GM12878 (cell line): ENCODE measurements around the gene MBNL1. TPM values are rescaled to one million over a fixed set of nuclear protein-coding genes. Genes with fewer than 3 reads are reported as not detected.
A peak's percentile ranks its signal among the peaks of the same experiment; 100 is the strongest.

Experiments used
- CBFB ChIP-seq: IDR thresholded peaks from 2 replicates; pipeline ENCODE4 v1.6.1; 2016; ENCODE audit warnings: antibody characterized with exemption, low read depth
- CHD4 ChIP-seq: fragments of 200-600 bp; sonication (generic); IDR thresholded peaks from 2 replicates; pipeline ENCODE4 v1.6.1; 2016; ENCODE audit warnings: mild to moderate bottlenecking
- CREM ChIP-seq: IDR thresholded peaks from 2 replicates; pipeline ENCODE4 v1.6.1; 2014; ENCODE audit warnings: antibody characterized with exemption, low read depth
- HDAC6 ChIP-seq: fragments of 200-600 bp; sonication (generic); IDR thresholded peaks from one replicate; pipeline ENCODE4 v1.8.0; 2017; ENCODE audit warnings: antibody characterized with exemption; ENCODE audit not compliant: unreplicated experiment
- JUND ChIP-seq: IDR thresholded peaks from 2 replicates; pipeline ENCODE4 v1.6.1; 2012; ENCODE audit warnings: low read depth, mild to moderate bottlenecking, low read length, improper control_type of control experiment, moderate library complexity
- KDM1A ChIP-seq: fragments of 200-600 bp; sonication (generic); IDR thresholded peaks from 2 replicates; pipeline ENCODE4 v1.6.1; 2016; ENCODE audit warnings: borderline replicate concordance
- LARP7 ChIP-seq: fragments of 450-650 bp; IDR thresholded peaks from 2 replicates; pipeline ENCODE4 v1.6.1; 2017; ENCODE audit warnings: mild to moderate bottlenecking
- NBN ChIP-seq: fragments of 450-650 bp; IDR thresholded peaks from 2 replicates; pipeline ENCODE4 v1.6.1; 2016
- NFIC ChIP-seq: IDR thresholded peaks from 2 replicates; pipeline ENCODE4 v1.6.1; 2012; ENCODE audit warnings: low read depth, mild to moderate bottlenecking, inconsistent platforms, low read length, moderate library complexity
- PAX5 ChIP-seq: IDR thresholded peaks from 2 replicates; pipeline ENCODE4 v1.6.1; 2011; ENCODE audit warnings: low read depth, low read length, borderline replicate concordance
- POLR2AphosphoS2 ChIP-seq: IDR thresholded peaks from 2 replicates; pipeline ENCODE4 v1.6.1; 2011; ENCODE audit warnings: low read depth, mild to moderate bottlenecking, low read length, improper control_type of control experiment, moderate library complexity
- POU2F2 ChIP-seq: IDR thresholded peaks from 3 replicates; pipeline ENCODE4 v1.6.1; 2011; ENCODE audit warnings: low read depth, mild to moderate bottlenecking, low read length, borderline replicate concordance
- SUZ12 ChIP-seq: fragments of 200-600 bp; sonication (generic); IDR thresholded peaks from one replicate; pipeline ENCODE4 v1.6.1; 2018; ENCODE audit warnings: antibody characterized with exemption, mild to moderate bottlenecking; ENCODE audit not compliant: unreplicated experiment
- TARDBP ChIP-seq: IDR thresholded peaks from 2 replicates; pipeline ENCODE4 v1.6.1; 2016; ENCODE audit warnings: borderline replicate concordance
- ZNF274 ChIP-seq: IDR thresholded peaks from one replicate; pipeline ENCODE4 v1.8.0; 2011; ENCODE audit not compliant: insufficient read length, insufficient read depth
- polyA plus RNA-seq, 11 experiments: library from polyadenylated mRNA; depleted of rRNA in 4 of 11; unstranded in 6 of 11; stranded (reverse) in 5 of 11; fragments of >200 nt; fragmentation: Nextera tagmentation in 4 of 11; fragmentation: Illumina TruSeq in 1 of 11; extraction: Ambion mirVana in 4 of 11; extraction: Trizol in 1 of 11; gene quantifications; 1 replicate in 1 of 11; 2 replicates in 10 of 11; pipeline versions ENCODE4 v1.2.1 to v1.2.3, GENCODE V29; 2011 to 2016; ENCODE audit warnings: inconsistent platforms in 2 of 11, missing spikeins in 2 of 11, low read depth in 1 of 11
- total RNA-seq, 4 experiments: library from RNA; depleted of rRNA in 3 of 4; stranded (reverse); fragments of >200 nt in 3 of 4; fragmentation: Illumina TruSeq in 1 of 4; extraction: Trizol in 1 of 4; gene quantifications; 2 replicates each; pipeline versions ENCODE4 v1.2.1 to v1.2.3, GENCODE V29; 2013 to 2021
- TF ChIP-seq, protein P1 (sequence below): fragments of 450-650 bp; IDR thresholded peaks from 2 replicates; pipeline ENCODE4 v1.6.1; 2016; ENCODE audit warnings: mild to moderate bottlenecking, moderate library complexity, borderline replicate concordance
- TF ChIP-seq, protein P2 (sequence below): fragments of 450-650 bp; formaldehyde crosslinking; IDR thresholded peaks from 2 replicates; pipeline ENCODE4 v1.4.0; 2020; ENCODE audit warnings: mild to moderate bottlenecking, moderate library complexity
- TF ChIP-seq, protein P3 (sequence below): fragments of 150-350 bp; IDR thresholded peaks from 2 replicates; pipeline ENCODE4 v1.6.1; 2016; ENCODE audit warnings: low read depth, low read length
- TF ChIP-seq, protein P4 (sequence below): IDR thresholded peaks from 2 replicates; pipeline ENCODE4 v1.6.1; 2011; ENCODE audit warnings: low read depth, mild to moderate bottlenecking, low read length, moderate library complexity, borderline replicate concordance; ENCODE audit errors: extremely low read depth

MBNL1 gene
- total and polyA plus RNA-seq, 10 of the 15 experiments (the other 5 are each of a cell fraction or from before 2014, with no cell fraction given): 59.6 to 337 (median 143) TPM

DNA sequence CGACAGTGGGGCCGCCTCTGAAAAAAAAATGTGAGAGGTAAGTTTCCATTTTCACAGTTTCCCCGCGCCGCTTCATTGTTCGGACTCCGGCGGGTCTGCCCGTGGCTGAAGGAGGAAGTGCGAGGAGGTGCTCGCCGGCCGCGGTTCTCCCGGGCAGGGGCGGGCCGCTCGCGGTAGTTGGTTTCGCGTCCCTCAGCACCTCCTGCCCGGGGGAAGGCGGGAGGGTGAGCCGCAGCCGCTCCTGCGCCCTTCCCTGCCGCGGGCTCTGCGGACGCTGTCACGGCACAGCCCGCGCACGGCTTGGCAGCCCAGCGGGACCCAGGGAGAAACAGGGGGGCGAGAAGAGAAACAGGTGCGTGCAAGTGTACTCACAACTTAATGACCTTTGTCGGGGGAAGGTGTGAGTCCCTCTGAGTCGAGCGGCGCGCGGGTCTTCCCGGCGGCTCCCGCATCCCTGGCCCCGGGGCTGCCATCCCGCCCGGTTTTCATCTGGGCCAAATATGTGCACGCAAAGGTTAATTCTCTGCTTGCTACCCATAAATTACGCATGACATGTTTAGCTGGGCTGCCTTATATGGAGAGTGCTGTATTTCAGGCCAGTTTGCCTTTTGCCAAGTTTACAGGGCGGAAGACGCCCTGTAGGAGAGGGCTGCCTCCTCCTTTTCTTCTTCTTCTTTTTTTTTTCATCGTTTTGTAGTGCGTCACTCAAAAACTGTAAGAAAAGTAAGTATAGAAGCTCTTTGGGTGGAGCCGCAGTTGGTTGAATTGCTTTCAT, 514 bp downstream of the MBNL1 start (continued):
- TF ChIP-seq, protein P1, sequence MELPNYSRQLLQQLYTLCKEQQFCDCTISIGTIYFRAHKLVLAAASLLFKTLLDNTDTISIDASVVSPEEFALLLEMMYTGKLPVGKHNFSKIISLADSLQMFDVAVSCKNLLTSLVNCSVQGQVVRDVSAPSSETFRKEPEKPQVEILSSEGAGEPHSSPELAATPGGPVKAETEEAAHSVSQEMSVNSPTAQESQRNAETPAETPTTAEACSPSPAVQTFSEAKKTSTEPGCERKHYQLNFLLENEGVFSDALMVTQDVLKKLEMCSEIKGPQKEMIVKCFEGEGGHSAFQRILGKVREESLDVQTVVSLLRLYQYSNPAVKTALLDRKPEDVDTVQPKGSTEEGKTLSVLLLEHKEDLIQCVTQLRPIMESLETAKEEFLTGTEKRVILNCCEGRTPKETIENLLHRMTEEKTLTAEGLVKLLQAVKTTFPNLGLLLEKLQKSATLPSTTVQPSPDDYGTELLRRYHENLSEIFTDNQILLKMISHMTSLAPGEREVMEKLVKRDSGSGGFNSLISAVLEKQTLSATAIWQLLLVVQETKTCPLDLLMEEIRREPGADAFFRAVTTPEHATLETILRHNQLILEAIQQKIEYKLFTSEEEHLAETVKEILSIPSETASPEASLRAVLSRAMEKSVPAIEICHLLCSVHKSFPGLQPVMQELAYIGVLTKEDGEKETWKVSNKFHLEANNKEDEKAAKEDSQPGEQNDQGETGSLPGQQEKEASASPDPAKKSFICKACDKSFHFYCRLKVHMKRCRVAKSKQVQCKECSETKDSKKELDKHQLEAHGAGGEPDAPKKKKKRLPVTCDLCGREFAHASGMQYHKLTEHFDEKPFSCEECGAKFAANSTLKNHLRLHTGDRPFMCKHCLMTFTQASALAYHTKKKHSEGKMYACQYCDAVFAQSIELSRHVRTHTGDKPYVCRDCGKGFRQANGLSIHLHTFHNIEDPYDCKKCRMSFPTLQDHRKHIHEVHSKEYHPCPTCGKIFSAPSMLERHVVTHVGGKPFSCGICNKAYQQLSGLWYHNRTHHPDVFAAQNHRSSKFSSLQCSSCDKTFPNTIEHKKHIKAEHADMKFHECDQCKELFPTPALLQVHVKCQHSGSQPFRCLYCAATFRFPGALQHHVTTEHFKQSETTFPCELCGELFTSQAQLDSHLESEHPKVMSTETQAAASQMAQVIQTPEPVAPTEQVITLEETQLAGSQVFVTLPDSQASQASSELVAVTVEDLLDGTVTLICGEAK: no peak
- TF ChIP-seq CREM: 0 out of 2 replicates have a peak, but pooled peaks have one; percentile 9
- TF ChIP-seq POLR2AphosphoS2: peak; percentile 69
- no peak for TF ChIP-seq SUZ12
- TF ChIP-seq ZNF274: no peak
- no peak for TF ChIP-seq CBFB
- peak; percentile 96; the same call in 1 of the 2 replicates for TF ChIP-seq LARP7
- 0 out of 2 replicates have a peak, but pooled peaks have one; percentile 16 for TF ChIP-seq PAX5
- TF ChIP-seq POU2F2: no peak; the same call in 2 of the 3 replicates
- TF ChIP-seq, protein P2, sequence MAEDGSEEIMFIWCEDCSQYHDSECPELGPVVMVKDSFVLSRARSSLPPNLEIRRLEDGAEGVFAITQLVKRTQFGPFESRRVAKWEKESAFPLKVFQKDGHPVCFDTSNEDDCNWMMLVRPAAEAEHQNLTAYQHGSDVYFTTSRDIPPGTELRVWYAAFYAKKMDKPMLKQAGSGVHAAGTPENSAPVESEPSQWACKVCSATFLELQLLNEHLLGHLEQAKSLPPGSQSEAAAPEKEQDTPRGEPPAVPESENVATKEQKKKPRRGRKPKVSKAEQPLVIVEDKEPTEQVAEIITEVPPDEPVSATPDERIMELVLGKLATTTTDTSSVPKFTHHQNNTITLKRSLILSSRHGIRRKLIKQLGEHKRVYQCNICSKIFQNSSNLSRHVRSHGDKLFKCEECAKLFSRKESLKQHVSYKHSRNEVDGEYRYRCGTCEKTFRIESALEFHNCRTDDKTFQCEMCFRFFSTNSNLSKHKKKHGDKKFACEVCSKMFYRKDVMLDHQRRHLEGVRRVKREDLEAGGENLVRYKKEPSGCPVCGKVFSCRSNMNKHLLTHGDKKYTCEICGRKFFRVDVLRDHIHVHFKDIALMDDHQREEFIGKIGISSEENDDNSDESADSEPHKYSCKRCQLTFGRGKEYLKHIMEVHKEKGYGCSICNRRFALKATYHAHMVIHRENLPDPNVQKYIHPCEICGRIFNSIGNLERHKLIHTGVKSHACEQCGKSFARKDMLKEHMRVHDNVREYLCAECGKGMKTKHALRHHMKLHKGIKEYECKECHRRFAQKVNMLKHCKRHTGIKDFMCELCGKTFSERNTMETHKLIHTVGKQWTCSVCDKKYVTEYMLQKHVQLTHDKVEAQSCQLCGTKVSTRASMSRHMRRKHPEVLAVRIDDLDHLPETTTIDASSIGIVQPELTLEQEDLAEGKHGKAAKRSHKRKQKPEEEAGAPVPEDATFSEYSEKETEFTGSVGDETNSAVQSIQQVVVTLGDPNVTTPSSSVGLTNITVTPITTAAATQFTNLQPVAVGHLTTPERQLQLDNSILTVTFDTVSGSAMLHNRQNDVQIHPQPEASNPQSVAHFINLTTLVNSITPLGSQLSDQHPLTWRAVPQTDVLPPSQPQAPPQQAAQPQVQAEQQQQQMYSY: no peak
- TF ChIP-seq TARDBP: no peak
- TF ChIP-seq JUND: no peak
- no peak for TF ChIP-seq CHD4
- TF ChIP-seq, protein P3, sequence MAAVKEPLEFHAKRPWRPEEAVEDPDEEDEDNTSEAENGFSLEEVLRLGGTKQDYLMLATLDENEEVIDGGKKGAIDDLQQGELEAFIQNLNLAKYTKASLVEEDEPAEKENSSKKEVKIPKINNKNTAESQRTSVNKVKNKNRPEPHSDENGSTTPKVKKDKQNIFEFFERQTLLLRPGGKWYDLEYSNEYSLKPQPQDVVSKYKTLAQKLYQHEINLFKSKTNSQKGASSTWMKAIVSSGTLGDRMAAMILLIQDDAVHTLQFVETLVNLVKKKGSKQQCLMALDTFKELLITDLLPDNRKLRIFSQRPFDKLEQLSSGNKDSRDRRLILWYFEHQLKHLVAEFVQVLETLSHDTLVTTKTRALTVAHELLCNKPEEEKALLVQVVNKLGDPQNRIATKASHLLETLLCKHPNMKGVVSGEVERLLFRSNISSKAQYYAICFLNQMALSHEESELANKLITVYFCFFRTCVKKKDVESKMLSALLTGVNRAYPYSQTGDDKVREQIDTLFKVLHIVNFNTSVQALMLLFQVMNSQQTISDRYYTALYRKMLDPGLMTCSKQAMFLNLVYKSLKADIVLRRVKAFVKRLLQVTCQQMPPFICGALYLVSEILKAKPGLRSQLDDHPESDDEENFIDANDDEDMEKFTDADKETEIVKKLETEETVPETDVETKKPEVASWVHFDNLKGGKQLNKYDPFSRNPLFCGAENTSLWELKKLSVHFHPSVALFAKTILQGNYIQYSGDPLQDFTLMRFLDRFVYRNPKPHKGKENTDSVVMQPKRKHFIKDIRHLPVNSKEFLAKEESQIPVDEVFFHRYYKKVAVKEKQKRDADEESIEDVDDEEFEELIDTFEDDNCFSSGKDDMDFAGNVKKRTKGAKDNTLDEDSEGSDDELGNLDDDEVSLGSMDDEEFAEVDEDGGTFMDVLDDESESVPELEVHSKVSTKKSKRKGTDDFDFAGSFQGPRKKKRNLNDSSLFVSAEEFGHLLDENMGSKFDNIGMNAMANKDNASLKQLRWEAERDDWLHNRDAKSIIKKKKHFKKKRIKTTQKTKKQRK: no peak
- no peak for TF ChIP-seq NFIC
- TF ChIP-seq, protein P4, sequence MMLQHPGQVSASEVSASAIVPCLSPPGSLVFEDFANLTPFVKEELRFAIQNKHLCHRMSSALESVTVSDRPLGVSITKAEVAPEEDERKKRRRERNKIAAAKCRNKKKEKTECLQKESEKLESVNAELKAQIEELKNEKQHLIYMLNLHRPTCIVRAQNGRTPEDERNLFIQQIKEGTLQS: no peak
- TF ChIP-seq HDAC6: no peak
- peak; percentile 15 for TF ChIP-seq NBN
- no peak for TF ChIP-seq KDM1A
